ENCODE results near the gene MCCC2.

DNA sequence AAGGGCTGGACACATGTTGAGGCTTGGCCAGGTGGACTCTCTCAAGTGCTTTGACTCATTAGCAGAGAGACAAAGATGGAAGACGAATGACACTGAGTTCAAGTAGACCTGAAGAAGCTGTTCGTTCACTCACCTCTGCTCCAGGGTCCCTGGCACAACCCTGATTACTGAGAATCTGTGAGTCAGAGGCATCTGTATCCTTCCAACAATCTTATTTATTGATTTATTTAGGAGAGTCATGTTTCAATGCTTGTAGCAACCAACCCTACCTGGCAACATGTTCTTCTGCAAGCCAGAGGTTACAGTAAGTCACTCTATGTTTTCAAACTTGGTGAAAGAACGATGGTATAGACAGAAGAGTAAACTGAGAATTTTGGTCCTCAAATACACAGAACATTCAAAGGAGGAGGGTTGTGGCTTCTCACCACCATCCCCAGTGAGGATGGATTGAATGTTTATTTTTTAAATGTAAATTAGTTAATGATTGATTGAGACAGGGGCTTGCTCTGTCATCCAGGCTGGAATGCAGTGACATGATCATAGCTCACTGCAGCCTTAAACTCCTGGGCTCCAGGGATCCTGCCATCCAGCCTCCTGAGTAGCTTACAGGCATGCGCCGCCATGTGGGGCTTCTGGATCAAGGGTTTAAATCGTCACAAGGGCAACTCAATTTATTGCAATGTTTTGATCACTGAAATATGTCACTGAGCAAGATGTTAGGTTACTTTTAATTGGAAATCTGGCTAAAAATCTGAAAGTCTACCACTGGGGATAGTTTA lies 76.2 kb downstream of the MCCC2 start:
- TF ChIP-seq, protein P1, sequence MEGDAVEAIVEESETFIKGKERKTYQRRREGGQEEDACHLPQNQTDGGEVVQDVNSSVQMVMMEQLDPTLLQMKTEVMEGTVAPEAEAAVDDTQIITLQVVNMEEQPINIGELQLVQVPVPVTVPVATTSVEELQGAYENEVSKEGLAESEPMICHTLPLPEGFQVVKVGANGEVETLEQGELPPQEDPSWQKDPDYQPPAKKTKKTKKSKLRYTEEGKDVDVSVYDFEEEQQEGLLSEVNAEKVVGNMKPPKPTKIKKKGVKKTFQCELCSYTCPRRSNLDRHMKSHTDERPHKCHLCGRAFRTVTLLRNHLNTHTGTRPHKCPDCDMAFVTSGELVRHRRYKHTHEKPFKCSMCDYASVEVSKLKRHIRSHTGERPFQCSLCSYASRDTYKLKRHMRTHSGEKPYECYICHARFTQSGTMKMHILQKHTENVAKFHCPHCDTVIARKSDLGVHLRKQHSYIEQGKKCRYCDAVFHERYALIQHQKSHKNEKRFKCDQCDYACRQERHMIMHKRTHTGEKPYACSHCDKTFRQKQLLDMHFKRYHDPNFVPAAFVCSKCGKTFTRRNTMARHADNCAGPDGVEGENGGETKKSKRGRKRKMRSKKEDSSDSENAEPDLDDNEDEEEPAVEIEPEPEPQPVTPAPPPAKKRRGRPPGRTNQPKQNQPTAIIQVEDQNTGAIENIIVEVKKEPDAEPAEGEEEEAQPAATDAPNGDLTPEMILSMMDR (IDR thresholded peaks at IDR 0.05): no peak
- TF ChIP-seq EP300 (IDR thresholded peaks at IDR 0.05): no peak

Data from tibial nerve (tissue), 4 donors.